HG02840 (cell line): ENCODE data around the gene FAM25G.
"Not testable (repeated sequence)": the region's sequence is repeated elsewhere in the genome, so short reads cannot be mapped to it uniquely, and the experiment has no call there.

Source experiments
- ATAC-seq: cut with Tn5 transposase; IDR thresholded peaks from one replicate; pipeline ENCODE4 v1.9.1; 2021; ENCODE audit warnings: mild to moderate bottlenecking, moderate library complexity, moderate number of reproducible peaks; ENCODE audit not compliant: unreplicated experiment, low FRiP score

The FAM25G gene

GRCh38 chr10:47467458-47467857 lies 24.0 kb downstream of the FAM25G start:
- not testable (repeated sequence) for ATAC-seq

- not testable (repeated sequence) for ATAC-seq
Observed at GRCh38 chr10:47465216-47465917, 26.1 kb downstream of the FAM25G start.

- not testable (repeated sequence) for ATAC-seq
Observed at GRCh38 chr10:47462577-47463358, 28.7 kb downstream of the FAM25G start.

GRCh38 chr10:47461261-47461687 lies 30.2 kb downstream of the FAM25G start:
- not testable (repeated sequence) for ATAC-seq

GRCh38 chr10:47458466-47459154 lies 32.9 kb downstream of the FAM25G start:
- ATAC-seq, result no peak

GRCh38 chr10:47457826-47458225 lies 33.7 kb downstream of the FAM25G start:
- ATAC-seq, result no peak

GRCh38 chr10:47457528-47457820 lies 34.0 kb downstream of the FAM25G start:
- no peak for ATAC-seq

- ATAC-seq, result no peak
Observed at GRCh38 chr10:47456794-47457527, 34.5 kb downstream of the FAM25G start.

- ATAC-seq, result no peak
Observed at GRCh38 chr10:47456079-47456785, 35.3 kb downstream of the FAM25G start.

- not testable (repeated sequence) for ATAC-seq
Observed at GRCh38 chr10:47455350-47456078, 36.0 kb downstream of the FAM25G start.

- ATAC-seq, result no peak
Observed at GRCh38 chr10:47454780-47455058, 36.8 kb downstream of the FAM25G start.

GRCh38 chr10:47454008-47454779 lies 37.3 kb downstream of the FAM25G start:
- no peak for ATAC-seq

GRCh38 chr10:47453141-47454007 lies 38.1 kb downstream of the FAM25G start:
- no peak for ATAC-seq

- ATAC-seq, result no peak
Observed at GRCh38 chr10:47452495-47453140, 38.9 kb downstream of the FAM25G start.

- ATAC-seq, result no peak
Observed at GRCh38 chr10:47451998-47452494, 39.5 kb downstream of the FAM25G start.

- ATAC-seq, result no peak
Observed at GRCh38 chr10:47451273-47451997, 40.1 kb downstream of the FAM25G start.

- ATAC-seq, result no peak
Observed at GRCh38 chr10:47450442-47450841, 41.1 kb downstream of the FAM25G start.
